ENCODE data around the gene USP13.

USP13 gene

DNA sequence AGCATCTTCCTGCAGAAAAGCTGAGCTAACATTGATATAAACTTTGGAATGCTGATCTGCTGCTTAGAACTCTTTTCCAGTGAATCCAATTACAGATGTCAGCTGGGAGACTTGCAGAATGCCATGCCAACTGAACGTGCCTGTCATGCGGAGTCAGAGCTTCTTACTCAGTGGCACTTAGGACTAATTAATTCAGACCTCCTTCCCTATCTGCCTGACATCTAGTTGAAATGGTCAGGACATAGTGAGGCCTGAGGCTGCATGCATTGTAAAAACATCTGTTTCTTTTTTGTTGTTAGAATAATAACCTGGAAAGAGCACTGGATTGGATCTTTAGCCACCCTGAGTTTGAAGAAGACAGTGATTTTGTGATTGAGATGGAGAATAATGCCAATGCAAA lies 112.6 kb downstream of the USP13 start:
- TF ChIP-seq GATA2 (IDR thresholded peaks at IDR 0.05; ENCODE audit: low read depth, low read length): peak; percentile 92
- TF ChIP-seq GATA3 (IDR thresholded peaks at IDR 0.05; ENCODE audit: low read depth, low read length): peak; percentile 88

DNA sequence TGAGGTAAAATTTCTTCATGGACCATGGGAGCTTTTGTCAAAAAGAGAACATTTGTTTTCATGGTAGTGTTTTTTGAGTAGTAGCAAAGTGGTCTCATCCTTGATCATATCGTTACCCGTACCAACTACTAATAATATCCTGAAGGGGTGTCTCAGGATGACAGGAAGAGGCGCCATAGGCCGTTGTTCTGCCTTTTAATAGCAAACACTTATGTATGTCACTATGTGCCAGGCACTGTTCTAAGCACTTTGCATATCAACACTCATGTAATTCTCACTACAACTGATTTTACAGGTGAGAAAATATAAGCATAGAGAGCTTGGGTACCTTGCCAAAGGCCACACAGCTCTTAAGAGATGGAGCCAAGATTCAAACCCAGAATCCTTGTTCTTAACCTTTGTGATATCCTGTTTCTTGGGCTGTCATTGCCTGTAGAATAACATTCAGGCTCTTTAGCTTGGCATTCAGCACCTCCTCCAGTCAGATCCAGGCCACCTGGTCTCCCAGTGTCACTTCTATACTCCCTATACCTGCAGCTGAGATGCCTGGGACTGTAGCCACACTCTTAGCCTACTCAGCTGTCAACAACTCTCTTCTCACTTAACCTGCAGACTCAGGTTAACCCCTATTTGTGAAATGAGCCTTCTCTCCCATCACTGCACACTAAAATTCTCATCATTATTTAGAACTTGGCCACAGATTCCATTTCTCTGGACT lies 113.7 kb downstream of the USP13 start:
- TF ChIP-seq GATA2 (IDR thresholded peaks at IDR 0.05; ENCODE audit: low read depth, low read length) (no peak), GATA3 (IDR thresholded peaks at IDR 0.05; ENCODE audit: low read depth, low read length) (no peak)

DNA sequence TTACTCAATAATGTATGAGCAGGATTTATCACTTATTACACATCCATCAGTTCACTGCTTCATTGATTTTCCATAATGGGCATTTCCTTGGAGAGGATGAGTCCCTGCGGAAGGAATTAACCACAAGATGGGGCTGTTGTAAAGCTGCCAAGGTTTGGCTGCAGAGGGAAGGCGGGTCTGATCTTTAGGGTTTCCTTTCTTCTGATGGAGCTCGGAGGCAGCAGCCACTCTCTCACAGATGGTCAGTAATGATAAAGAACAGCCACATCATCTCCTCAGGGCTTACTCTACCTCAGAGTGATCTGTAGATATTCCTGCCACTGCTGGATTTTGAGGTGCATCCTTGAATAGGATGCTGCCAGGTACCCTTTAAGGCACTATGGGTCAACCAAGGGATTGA lies 115.2 kb downstream of the USP13 start:
- TF ChIP-seq GATA2 (IDR thresholded peaks at IDR 0.05; ENCODE audit: low read depth, low read length) (peak; percentile 84), GATA3 (IDR thresholded peaks at IDR 0.05; ENCODE audit: low read depth, low read length) (peak; percentile 49)

DNA sequence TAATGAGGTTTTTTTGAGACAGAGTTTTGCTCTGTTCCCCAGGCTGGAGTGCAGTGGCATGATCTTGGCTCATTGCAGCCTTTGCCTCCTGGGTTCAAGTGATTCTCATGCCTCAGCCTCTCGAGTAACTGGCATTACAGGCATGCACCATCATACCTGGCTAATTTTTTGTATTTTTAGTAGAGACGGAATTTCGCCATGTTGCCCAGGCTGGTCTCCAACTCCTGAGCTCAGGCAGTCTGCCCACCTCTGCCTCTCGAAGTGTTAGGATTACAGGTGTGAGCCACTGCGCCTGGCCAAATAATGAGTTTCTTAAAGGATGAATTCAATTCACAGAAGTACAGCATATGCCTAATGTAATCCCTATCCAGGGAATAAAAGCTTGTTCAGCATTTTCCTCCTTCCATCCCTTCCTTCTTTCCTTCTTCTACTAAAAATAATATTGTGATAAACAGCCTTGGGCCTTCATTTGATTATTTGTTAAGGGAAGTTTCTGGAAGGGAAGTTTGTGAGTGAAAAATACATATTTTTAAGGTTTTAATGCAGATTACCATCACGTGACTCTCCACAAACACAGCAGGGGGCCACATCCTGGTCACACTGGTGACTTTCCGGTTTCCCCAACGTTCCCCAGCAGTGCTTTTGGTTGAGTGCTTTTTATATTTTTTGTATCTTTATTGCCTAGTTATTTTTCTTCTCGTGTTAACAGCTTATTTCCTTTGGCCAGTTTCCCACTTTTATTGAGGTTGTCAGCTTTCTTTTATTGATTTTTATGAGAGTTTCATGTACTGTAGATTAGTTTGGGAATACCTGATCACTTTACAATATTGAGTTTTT lies 116.8 kb downstream of the USP13 start:
- TF ChIP-seq GATA3 (IDR thresholded peaks at IDR 0.05; ENCODE audit: low read depth, low read length) (no peak), GATA2 (IDR thresholded peaks at IDR 0.05; ENCODE audit: low read depth, low read length) (no peak)

DNA sequence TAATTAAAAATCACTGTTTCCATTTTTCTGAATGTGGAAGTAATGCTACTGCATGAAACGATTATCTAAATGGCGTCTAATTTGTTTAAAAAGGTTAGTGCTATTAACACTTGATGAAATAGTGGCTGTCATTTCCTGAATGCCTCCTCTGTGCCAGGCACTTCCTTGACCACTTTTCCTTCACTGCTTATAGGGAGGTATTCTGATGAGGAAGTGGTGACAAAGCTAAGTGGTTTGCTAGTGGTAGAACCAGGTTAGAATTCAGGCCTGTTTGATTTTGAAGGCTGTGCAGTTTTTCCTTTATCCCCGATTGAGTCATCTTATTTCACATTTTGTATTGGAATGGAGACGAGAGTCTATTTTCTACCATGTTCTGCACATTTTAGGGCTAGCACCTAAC lies 119.0 kb downstream of the USP13 start:
- TF ChIP-seq GATA2 (IDR thresholded peaks at IDR 0.05; ENCODE audit: low read depth, low read length) (no peak), GATA3 (IDR thresholded peaks at IDR 0.05; ENCODE audit: low read depth, low read length) (no peak)

DNA sequence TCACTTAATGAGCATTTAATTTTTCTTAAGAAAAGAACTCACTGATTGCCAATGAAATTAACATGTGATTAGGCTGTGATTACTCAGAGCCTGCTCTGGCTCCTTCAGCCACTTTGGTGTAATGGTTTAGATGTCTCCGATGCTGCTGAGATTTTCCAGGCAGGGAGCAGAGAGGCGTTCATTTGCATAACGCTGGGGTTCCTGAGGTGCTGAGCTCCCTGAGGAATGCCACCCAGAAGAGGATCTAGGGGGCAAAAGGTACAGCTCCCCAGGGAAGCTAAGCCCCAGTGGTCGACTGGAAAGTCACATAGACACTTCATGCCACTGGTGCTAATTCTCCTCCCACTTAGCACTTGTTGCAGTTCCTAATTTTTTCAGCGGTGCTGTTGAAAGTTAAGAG lies 119.5 kb downstream of the USP13 start:
- TF ChIP-seq GATA2 (IDR thresholded peaks at IDR 0.05; ENCODE audit: low read depth, low read length) (no peak), GATA3 (IDR thresholded peaks at IDR 0.05; ENCODE audit: low read depth, low read length) (no peak)

DNA sequence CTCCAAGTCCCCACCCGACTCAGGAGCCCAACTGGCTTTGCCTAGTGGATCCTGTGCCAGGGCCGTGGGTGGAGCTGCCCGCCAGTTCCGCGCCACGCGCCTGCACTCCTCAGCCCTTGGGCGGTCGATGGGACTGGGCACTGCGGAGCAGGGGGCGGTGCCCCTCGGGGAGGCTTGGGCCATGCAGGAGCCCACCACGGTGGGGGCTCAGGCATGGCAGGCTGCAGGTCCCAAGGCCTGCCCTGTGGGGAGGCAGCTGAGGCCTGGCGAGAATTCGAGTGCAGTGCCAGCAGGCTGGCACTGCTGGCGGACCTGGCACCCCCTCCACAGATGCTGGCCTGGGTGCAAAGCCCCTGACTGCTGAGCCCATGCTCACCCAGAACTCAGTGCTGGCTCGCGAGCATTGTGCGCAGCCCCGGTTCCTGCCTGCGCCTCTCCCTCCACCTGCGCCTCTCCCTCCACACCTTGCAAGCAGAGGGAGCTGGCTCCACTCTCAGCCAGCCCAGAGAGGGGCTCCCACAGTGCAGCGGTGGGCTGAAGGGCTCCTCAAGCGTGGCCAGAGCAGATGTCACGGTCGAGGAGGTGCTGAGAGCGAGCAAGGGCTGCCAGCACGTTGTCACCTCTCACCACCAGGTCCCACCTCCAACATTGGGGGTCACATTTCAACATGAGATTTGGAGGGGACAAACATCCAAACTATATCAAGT lies 122.7 kb downstream of the USP13 start:
- TF ChIP-seq GATA2 (IDR thresholded peaks at IDR 0.05; ENCODE audit: low read depth, low read length) (no peak), GATA3 (IDR thresholded peaks at IDR 0.05; ENCODE audit: low read depth, low read length) (no peak)

DNA sequence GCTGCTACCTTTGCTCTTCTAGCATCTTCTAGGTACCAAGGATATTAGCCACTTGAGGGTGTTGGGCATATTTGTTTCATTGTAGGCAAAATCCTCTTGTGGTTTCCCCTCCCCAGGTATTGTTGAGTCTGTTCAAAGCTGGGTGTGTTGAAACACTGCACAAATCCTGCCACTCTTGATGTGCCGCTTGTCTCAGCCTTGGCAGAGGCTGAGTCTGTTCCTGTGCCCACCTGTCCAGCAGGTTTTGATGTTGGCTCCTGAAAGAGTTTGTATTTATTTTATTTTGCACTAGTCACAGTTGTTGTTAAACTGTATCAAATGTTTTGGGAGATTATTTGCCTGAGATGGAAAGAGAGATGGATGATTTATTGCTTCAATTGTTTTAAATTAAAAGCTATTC lies 136.2 kb downstream of the USP13 start:
- TF ChIP-seq GATA3 (IDR thresholded peaks at IDR 0.05; ENCODE audit: low read depth, low read length) (no peak), GATA2 (IDR thresholded peaks at IDR 0.05; ENCODE audit: low read depth, low read length) (no peak)

DNA sequence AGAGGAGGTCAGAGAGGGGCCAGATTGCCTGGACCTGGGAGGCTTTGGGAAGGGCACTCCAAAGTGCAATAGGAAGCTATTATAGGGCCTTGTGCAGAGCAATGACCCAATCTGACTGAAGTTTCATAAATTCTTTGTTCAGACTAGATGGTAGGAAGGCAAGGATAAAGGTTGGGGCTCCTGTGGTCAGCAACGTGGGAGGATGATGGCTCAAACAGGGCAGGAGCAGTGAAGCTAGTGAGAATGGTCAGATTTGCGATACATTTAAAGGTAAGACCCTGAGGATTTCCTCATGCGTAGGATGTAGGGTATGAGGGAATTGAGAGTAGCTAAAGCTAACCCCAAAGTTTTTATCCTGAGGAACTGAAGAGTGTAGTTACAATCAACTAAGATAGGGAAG lies 139.0 kb downstream of the USP13 start:
- TF ChIP-seq GATA3 (IDR thresholded peaks at IDR 0.05; ENCODE audit: low read depth, low read length): no peak
- no peak for TF ChIP-seq GATA2 (IDR thresholded peaks at IDR 0.05; ENCODE audit: low read depth, low read length)

DNA sequence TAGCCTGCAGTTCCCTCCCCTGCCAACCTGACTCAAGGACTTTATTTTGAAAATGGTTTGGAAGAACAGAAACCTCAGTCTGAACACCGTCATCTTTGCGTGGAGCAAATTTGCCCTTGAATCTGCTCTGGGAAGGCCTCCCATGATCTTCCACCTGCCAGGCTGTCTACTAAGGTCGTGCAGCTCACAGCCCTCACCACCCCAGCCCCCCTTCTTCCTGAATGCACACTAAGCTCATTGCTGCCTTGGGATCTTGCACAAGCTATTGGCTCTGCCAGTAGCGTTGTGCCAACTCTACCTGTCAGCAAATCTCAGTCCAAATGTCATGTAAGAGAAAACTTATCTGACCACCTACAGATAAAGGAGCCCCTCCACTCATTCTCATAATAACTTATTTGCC lies 141.5 kb downstream of the USP13 start:
- no peak for TF ChIP-seq GATA3 (IDR thresholded peaks at IDR 0.05; ENCODE audit: low read depth, low read length)

DNA sequence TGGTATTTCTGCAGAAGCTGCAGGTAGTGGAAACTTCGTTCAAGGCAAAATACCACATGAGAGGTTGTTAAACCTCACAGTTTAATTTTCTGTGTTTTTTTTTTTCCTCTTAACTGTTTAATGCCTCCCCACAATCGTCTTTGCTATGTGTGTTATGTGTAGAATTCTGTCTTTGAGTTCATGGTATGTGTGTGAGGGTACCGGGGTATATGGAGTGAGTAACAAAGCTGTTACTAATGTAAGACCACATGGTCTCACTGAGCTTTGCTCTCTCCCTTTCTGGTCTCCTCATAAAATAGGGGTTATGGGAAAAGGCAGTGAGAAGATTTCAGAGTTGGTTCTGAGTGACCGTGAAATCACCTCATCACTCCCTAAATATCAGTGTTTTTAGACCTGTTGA lies 143.6 kb downstream of the USP13 start:
- TF ChIP-seq GATA2 (IDR thresholded peaks at IDR 0.05; ENCODE audit: low read depth, low read length) (no peak), GATA3 (IDR thresholded peaks at IDR 0.05; ENCODE audit: low read depth, low read length) (no peak)

DNA sequence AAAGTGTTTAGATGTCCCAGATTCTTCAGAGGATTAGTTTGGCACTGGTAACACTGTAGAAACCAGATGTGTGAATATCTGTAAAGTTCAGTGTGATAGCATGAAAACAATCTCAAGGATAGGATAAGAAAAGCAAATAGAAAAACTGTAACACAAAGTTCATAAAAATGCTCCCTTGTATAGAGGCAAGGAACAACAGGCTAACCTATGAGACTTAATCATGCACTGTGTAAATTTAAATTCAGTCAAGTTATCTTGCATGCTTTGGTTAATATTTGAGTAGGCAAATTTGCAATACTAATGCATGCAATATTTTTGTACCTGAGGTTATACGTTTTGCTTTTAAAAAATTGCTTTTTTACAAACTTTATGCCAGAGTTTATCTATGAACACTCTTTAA lies 144.4 kb downstream of the USP13 start:
- no peak for TF ChIP-seq GATA2 (IDR thresholded peaks at IDR 0.05; ENCODE audit: low read depth, low read length)
- no peak for TF ChIP-seq GATA3 (IDR thresholded peaks at IDR 0.05; ENCODE audit: low read depth, low read length)

DNA sequence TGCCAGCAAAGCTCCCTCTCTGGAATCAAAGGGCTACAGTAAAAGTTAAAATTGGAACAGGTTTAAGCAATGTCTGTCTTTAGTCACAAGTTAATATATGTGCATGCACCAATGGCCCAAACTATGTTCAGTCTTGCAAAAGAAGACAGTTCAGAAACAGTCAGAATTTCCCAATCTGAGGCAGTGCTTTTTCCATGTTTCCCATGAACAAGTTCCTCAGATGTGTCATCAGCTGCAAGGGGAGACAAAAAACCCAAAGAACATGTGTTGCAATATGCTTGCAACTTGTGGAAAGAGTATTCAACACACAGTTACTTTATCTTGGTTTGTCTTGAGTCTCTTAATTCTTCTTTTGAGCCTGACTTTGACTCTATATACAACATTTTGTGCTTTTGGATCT lies 148.4 kb downstream of the USP13 start:
- no peak for TF ChIP-seq GATA3 (IDR thresholded peaks at IDR 0.05; ENCODE audit: low read depth, low read length)
- no peak for TF ChIP-seq GATA2 (IDR thresholded peaks at IDR 0.05; ENCODE audit: low read depth, low read length)

DNA sequence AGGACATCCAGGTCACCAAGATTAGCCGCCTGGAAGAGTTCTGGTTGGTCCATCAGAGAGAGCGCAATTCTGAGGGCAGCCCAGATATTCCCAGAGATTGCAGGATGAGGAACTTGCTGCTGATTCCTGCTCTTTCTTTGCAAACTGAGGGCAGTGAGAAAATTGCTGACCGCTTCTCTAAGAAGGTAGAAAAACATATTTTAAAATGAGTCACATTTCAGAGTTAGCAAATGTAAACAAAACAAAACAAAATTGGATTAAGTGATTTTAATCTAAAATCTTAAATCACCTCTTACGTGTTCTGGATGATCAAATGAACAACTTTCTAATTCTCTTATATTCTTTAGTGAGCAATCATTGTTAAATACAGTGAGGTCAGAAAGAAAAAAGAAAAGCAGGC lies 149.0 kb downstream of the USP13 start:
- TF ChIP-seq GATA2 (IDR thresholded peaks at IDR 0.05; ENCODE audit: low read depth, low read length) (no peak), GATA3 (IDR thresholded peaks at IDR 0.05; ENCODE audit: low read depth, low read length) (no peak)

Measured in SH-SY5Y (cell line).